Measurements from ENCODE around the gene FXYD5.

DNA sequence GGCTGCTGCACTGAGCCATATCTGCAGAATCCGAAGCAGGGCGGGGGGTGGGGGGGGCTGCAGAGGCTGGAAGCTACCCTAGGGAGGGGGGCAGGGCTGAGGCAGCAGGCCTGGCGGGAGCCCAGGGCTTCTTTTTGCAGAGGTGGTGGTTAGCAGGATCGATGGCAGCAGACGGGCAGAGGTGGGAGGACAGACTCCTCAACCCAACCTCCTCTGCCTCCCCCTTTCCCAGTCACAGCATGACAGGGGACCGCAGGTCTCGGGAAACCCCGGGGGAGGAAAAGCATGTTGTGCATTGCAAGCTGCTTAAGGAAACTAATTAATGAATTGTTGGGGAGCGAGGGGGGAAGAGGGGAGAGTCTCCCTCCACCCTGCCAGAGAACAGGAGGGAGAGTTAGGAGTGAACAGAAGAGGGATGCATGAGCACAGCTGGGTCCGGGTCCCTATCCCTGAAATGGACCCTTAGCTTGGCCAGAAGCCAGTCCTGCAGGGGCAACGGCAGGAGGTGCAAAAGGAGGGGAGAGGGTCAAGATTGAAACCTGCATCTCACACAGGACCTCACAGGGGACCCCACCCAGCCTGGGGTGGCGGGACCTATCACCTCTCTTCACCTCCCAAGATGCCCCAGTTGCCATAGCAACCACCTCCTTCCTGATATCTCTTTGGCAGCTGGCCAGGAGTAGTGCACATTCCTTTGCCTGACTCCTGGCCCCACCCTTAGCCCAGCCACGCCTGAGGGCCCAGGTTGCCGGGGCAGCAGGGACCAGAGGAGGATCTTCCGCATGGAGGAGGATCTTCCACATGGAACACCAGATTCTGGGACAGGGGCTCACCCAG, 9.7 kb upstream of the FXYD5 start:
- no peak for TF ChIP-seq POLR2A (IDR thresholded peaks at IDR 0.05; ENCODE audit: low read depth, low read length)
- no peak for TF ChIP-seq MAX (IDR thresholded peaks at IDR 0.05; ENCODE audit: insufficient read depth, insufficient read length)

Measured in endothelial cell of umbilical vein (primary cell).